Spleen (tissue), 7 donors: ENCODE measurements around the gene CCNQ.

ENCODE experiments used
- CTCF ChIP-seq, 11 experiments: fragments of 200-600 bp in 7 of 11; fragments of 450-650 bp in 4 of 11; sonication (generic) in 4 of 11; IDR thresholded peaks in 8 of 11; conservative IDR thresholded peaks in 3 of 11; 1 replicate in 7 of 11; 2 replicates in 4 of 11; pipeline versions ENCODE4 v1.4.0 to v1.8.0; 2016 to 2021; ENCODE audit warnings: antibody characterized with exemption in 11 of 11, inconsistent platforms in 4 of 11, mild to moderate bottlenecking in 1 of 11
- POLR2A ChIP-seq, 3 donors: fragments of 450-650 bp; IDR thresholded peaks; one replicate each; pipeline ENCODE4 v1.5.1; 2017; ENCODE audit warnings: antibody characterized with exemption in 3 of 3, mild to moderate bottlenecking in 1 of 3
- POLR2AphosphoS5 ChIP-seq, 3 donors: sonication (generic); formaldehyde crosslinking; IDR thresholded peaks; one replicate each; pipeline ENCODE4 v1.5.1; 2017; ENCODE audit warnings: antibody characterized with exemption in 3 of 3
- donor health status: DM: no; HTN: no; CAD: no; lungs with moderate emphysema.
- donor health status: DM: no; HTN: no; CAD: no.
- donor health status: DM: no; HTN: no; CAD: no.

- TF ChIP-seq CTCF (IDR thresholded peaks at IDR 0.05 in 8 of 11, conservative IDR thresholded peaks at IDR 0.05 in 3 of 11) = no peak
- TF ChIP-seq POLR2A (IDR thresholded peaks at IDR 0.05) = no peak
- peak in 1 of 3 donors; percentile 19 for TF ChIP-seq POLR2AphosphoS5 (IDR thresholded peaks at IDR 0.05)
Measured at GRCh38 chrX:153592091-153592833, 6.7 kb downstream of the CCNQ start.
